K562 (cell line): Measurements from ENCODE around the gene PCGF6.

Source experiments
- CBX2 ChIP-seq: fragments of 200-600 bp; sonication (generic); IDR thresholded peaks from one replicate; pipeline ENCODE4 v1.6.1; 2012; ENCODE audit warnings: mild to moderate bottlenecking, low read length, inconsistent platforms; ENCODE audit not compliant: insufficient read depth, poor library complexity, severe bottlenecking
- CTCF ChIP-seq, 3 experiments: IDR thresholded peaks in 2 of 3; conservative IDR thresholded peaks in 1 of 3; 2 replicates each; pipeline ENCODE4 v1.5.1; 2011 to 2012; ENCODE audit warnings: low read length in 3 of 3, mild to moderate bottlenecking in 3 of 3, control low read depth in 2 of 3, improper control_type of control experiment in 1 of 3, inconsistent platforms in 1 of 3, low read depth in 1 of 3, mixed read lengths in 1 of 3, moderate library complexity in 1 of 3; ENCODE audit not compliant: insufficient read depth in 2 of 3
- ETV5 ChIP-seq: sonication (generic); formaldehyde crosslinking; IDR thresholded peaks from 2 replicates; pipeline ENCODE4 v1.4.0; 2020; ENCODE audit warnings: low read depth, mild to moderate bottlenecking, missing genetic modification reagents
- KDM1A ChIP-seq, 2 experiments: fragments of 450-650 bp; IDR thresholded peaks; 2 replicates each; pipeline ENCODE4 v1.6.1; 2016; ENCODE audit warnings: mild to moderate bottlenecking in 2 of 2
- MAZ ChIP-seq, 2 experiments: fragments of 450-650 bp in 1 of 2; sonication (generic) in 1 of 2; formaldehyde crosslinking; IDR thresholded peaks in 1 of 2; conservative IDR thresholded peaks in 1 of 2; 2 replicates each; pipeline versions ENCODE4 v1.4.0 to v1.5.0; 2020; ENCODE audit warnings: mild to moderate bottlenecking in 1 of 2, missing genetic modification reagents in 1 of 2
- POLR2A ChIP-seq: fragments of 450-650 bp; conservative IDR thresholded peaks from 2 replicates; pipeline ENCODE4 v1.6.1; 2016
- ZBTB1 ChIP-seq: sonication (generic); formaldehyde crosslinking; IDR thresholded peaks from 2 replicates; pipeline ENCODE4 v1.8.1; 2023; ENCODE audit warnings: missing genetic modification reagents, low read depth, mild to moderate bottlenecking, borderline replicate concordance
- TF ChIP-seq, protein P1 (sequence below): IDR thresholded peaks from 3 replicates; pipeline ENCODE4 v1.6.1; 2011; ENCODE audit warnings: borderline replicate concordance, mild to moderate bottlenecking; ENCODE audit not compliant: insufficient read length, insufficient read depth

DNA sequence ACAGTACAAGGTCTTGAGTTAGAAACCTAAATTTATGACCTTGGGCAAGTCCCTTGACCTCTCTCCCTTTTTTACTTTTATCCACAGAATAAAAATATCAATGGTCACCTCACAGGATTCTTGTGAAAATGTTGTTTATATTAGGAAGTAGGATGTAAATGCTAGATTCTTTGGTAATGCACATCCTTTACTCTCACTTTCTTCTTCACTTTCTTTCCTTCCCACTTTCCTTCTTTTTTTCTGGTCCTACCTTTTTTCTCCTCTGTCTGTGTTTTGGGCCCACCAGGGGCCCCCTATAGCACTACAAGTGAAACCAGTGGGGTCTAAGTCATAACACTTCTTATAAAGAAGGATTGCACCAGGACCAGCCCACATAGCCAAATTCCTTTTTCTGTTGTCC is 93.1 kb downstream of the PCGF6 start:
- no peak for TF ChIP-seq CBX2
- no peak for TF ChIP-seq MAZ (CRISPR knock-in tag; conservative IDR thresholded peaks at IDR 0.05 in 1 of 2, IDR thresholded peaks at IDR 0.05 in 1 of 2)
- TF ChIP-seq POLR2A = no peak
- TF ChIP-seq, protein P1, sequence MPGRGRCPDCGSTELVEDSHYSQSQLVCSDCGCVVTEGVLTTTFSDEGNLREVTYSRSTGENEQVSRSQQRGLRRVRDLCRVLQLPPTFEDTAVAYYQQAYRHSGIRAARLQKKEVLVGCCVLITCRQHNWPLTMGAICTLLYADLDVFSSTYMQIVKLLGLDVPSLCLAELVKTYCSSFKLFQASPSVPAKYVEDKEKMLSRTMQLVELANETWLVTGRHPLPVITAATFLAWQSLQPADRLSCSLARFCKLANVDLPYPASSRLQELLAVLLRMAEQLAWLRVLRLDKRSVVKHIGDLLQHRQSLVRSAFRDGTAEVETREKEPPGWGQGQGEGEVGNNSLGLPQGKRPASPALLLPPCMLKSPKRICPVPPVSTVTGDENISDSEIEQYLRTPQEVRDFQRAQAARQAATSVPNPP = no peak
- no peak for TF ChIP-seq ZBTB1 (CRISPR knock-in tag)
- TF ChIP-seq KDM1A (IDR thresholded peaks at IDR 0.05) = no peak
- TF ChIP-seq CTCF (IDR thresholded peaks at IDR 0.05 in 2 of 3, conservative IDR thresholded peaks at IDR 0.05 in 1 of 3; ENCODE audit: insufficient read depth in 2 of 3, low read depth in 1 of 3, low read length in 3 of 3) = no peak
- TF ChIP-seq ETV5 (CRISPR knock-in tag) = no peak
